ENCODE data around the gene VPS35L.

GRCh38 chr16:19741354-19741753 lies 185.9 kb downstream of the VPS35L start:
- no peak for TF ChIP-seq STAT1 (IDR thresholded peaks at IDR 0.05; ENCODE audit: unreplicated experiment)
- TF ChIP-seq NANOG (IDR thresholded peaks at IDR 0.05; ENCODE audit: borderline replicate concordance): no peak
- TF ChIP-seq CTCF (conservative IDR thresholded peaks at IDR 0.05; ENCODE audit: low read depth in 2 of 2): no peak
- no peak for TF ChIP-seq EZH2phosphoT487 (IDR thresholded peaks at IDR 0.05; ENCODE audit: unreplicated experiment)
- TF ChIP-seq CREB1 (CRISPR knock-in tag; IDR thresholded peaks at IDR 0.05; ENCODE audit: low read depth): no peak
- no peak for TF ChIP-seq EZH2 (IDR thresholded peaks at IDR 0.05; ENCODE audit: low read depth, unreplicated experiment)
- TF ChIP-seq POLR2AphosphoS5 (IDR thresholded peaks at IDR 0.05; ENCODE audit: low read depth): no peak
- no peak for TF ChIP-seq REST (IDR thresholded peaks at IDR 0.05; ENCODE audit: unreplicated experiment)
- TF ChIP-seq JUNB (IDR thresholded peaks at IDR 0.05; ENCODE audit: unreplicated experiment): no peak
- TF ChIP-seq ZNF331 (CRISPR knock-in tag; IDR thresholded peaks at IDR 0.05; ENCODE audit: low read depth): no peak
- TF ChIP-seq, protein P1, sequence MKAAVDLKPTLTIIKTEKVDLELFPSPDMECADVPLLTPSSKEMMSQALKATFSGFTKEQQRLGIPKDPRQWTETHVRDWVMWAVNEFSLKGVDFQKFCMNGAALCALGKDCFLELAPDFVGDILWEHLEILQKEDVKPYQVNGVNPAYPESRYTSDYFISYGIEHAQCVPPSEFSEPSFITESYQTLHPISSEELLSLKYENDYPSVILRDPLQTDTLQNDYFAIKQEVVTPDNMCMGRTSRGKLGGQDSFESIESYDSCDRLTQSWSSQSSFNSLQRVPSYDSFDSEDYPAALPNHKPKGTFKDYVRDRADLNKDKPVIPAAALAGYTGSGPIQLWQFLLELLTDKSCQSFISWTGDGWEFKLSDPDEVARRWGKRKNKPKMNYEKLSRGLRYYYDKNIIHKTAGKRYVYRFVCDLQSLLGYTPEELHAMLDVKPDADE (IDR thresholded peaks at IDR 0.05): no peak
- TF ChIP-seq ZNF462 (CRISPR knock-in tag; IDR thresholded peaks at IDR 0.05): no peak
- TF ChIP-seq ZNF114 (CRISPR knock-in tag; IDR thresholded peaks at IDR 0.05): no peak
